K562 (cell line): Measurements from ENCODE around the gene ADPRHL1. TPM values are rescaled to one million over a fixed set of nuclear protein-coding genes. Genes with fewer than 3 reads are reported as not detected.

Experiments
- ARID1B ChIP-seq: fragments of 450-650 bp; IDR thresholded peaks from 2 replicates; pipeline ENCODE4 v1.6.1; 2016; ENCODE audit warnings: antibody characterized with exemption, mild to moderate bottlenecking, inconsistent platforms
- CBX3 ChIP-seq, 2 experiments: IDR thresholded peaks; 1 replicate in 1 of 2; 2 replicates in 1 of 2; pipeline ENCODE4 v1.6.1; 2012; ENCODE audit warnings: inconsistent platforms in 2 of 2, low read length in 2 of 2, borderline replicate concordance in 1 of 2, control low read depth in 1 of 2
- CSDE1 ChIP-seq, 2 experiments: fragments of 450-650 bp; IDR thresholded peaks; 2 replicates each; pipeline ENCODE4 v1.6.1; 2016; ENCODE audit warnings: mild to moderate bottlenecking in 1 of 2
- CTBP1 ChIP-seq: fragments of 450-650 bp; IDR thresholded peaks from 2 replicates; pipeline ENCODE4 v1.6.1; 2016; ENCODE audit warnings: borderline replicate concordance
- FOXA3 ChIP-seq, 2 experiments: fragments of 450-650 bp in 1 of 2; sonication (generic) in 1 of 2; formaldehyde crosslinking; IDR thresholded peaks in 1 of 2; conservative IDR thresholded peaks in 1 of 2; 2 replicates each; pipeline versions ENCODE4 v1.4.0 to v1.8.0; 2020 to 2022; ENCODE audit warnings: mild to moderate bottlenecking in 2 of 2, missing genetic modification reagents in 1 of 2
- GATAD2A ChIP-seq: fragments of 450-650 bp; IDR thresholded peaks from 2 replicates; pipeline ENCODE4 v1.6.1; 2017
- NCOA6 ChIP-seq: fragments of 450-650 bp; IDR thresholded peaks from 2 replicates; pipeline ENCODE4 v1.6.1; 2017; ENCODE audit warnings: mild to moderate bottlenecking
- NFIX ChIP-seq: fragments of 250-450 bp; sonication (Bioruptor Pico); IDR thresholded peaks from 2 replicates; pipeline ENCODE4 v1.4.0; 2020; ENCODE audit warnings: low read depth, mild to moderate bottlenecking, moderate library complexity
- NFXL1 ChIP-seq: fragments of 450-650 bp; formaldehyde crosslinking; IDR thresholded peaks from 2 replicates; pipeline ENCODE4 v1.4.0; 2021; ENCODE audit warnings: mild to moderate bottlenecking
- SMARCA5 ChIP-seq: fragments of 450-650 bp; IDR thresholded peaks from 2 replicates; pipeline ENCODE4 v1.6.1; 2016
- TAF1 ChIP-seq: IDR thresholded peaks from 2 replicates; pipeline ENCODE4 v1.6.1; 2011; ENCODE audit warnings: mild to moderate bottlenecking, low read length, moderate library complexity; ENCODE audit not compliant: insufficient read depth, control insufficient read depth, severe bottlenecking; ENCODE audit errors: extremely low read depth
- XRCC4 ChIP-seq: IDR thresholded peaks from one replicate; pipeline ENCODE4 v1.6.1; 2011; ENCODE audit not compliant: insufficient read depth, insufficient read length; ENCODE audit errors: extremely low read depth
- ZZZ3 ChIP-seq: fragments of 450-650 bp; IDR thresholded peaks from 2 replicates; pipeline ENCODE4 v1.6.1; 2016; ENCODE audit warnings: antibody characterized with exemption, mild to moderate bottlenecking, moderate library complexity
- polyA plus RNA-seq, 8 experiments: library from polyadenylated mRNA; depleted of rRNA in 4 of 8; stranded (reverse) in 5 of 8; unstranded in 3 of 8; fragments of >200 nt; fragmentation: Nextera tagmentation in 2 of 8; fragmentation: Illumina TruSeq in 1 of 8; extraction: Ambion mirVana in 2 of 8; extraction: Trizol in 1 of 8; gene quantifications; 2 replicates each; pipeline versions ENCODE4 v1.2.1 to v1.2.3, GENCODE V29; 2011 to 2014; ENCODE audit warnings: inconsistent platforms in 1 of 8, missing spikeins in 1 of 8
- total RNA-seq, 7 experiments: library from RNA; depleted of rRNA in 6 of 7; stranded (reverse); fragments of >200 nt in 6 of 7; fragmentation: Illumina TruSeq in 2 of 7; extraction: Trizol in 2 of 7; gene quantifications; 2 replicates each; pipeline versions ENCODE4 v1.2.1 to v1.2.3, GENCODE V29; 2011 to 2021; ENCODE audit warnings: low replicate concordance in 1 of 7
- TF ChIP-seq, protein P1 (sequence below): sonication (generic); formaldehyde crosslinking; IDR thresholded peaks from 2 replicates; pipeline ENCODE4 v1.9.0; 2022; ENCODE audit warnings: mild to moderate bottlenecking, missing genetic modification reagents
- TF ChIP-seq, protein P2 (sequence below): sonication (generic); formaldehyde crosslinking; IDR thresholded peaks from 2 replicates; pipeline ENCODE4 v1.8.0; 2022; ENCODE audit warnings: missing genetic modification reagents, mild to moderate bottlenecking, moderate library complexity, borderline replicate concordance
- TF ChIP-seq, protein P3 (sequence below): sonication (generic); IDR thresholded peaks from 2 replicates; pipeline ENCODE4 v1.6.1; 2016
- TF ChIP-seq, protein P4 (sequence below), 2 experiments: fragments of 450-650 bp; conservative IDR thresholded peaks; 2 replicates each; pipeline ENCODE4 v1.6.1; 2017; ENCODE audit warnings: mild to moderate bottlenecking in 2 of 2, moderate library complexity in 2 of 2
- TF ChIP-seq, protein P5 (sequence below): fragments of 250-450 bp; sonication (Bioruptor Pico); IDR thresholded peaks from 2 replicates; pipeline ENCODE4 v1.8.0; 2022; ENCODE audit warnings: inconsistent platforms, mild to moderate bottlenecking, moderate library complexity, borderline replicate concordance
- TF ChIP-seq, protein P6 (sequence below): fragments of 250-450 bp; sonication (Bioruptor Pico); IDR thresholded peaks from 2 replicates; pipeline ENCODE4 v1.8.0; 2021; ENCODE audit warnings: moderate library complexity, mild to moderate bottlenecking, inconsistent platforms
- TF ChIP-seq, protein P7 (sequence below): fragments of 250-450 bp; sonication (Bioruptor Pico); IDR thresholded peaks from 2 replicates; pipeline ENCODE4 v1.5.0; 2022; ENCODE audit warnings: mild to moderate bottlenecking

Gene ADPRHL1
- total and polyA plus RNA-seq, 9 of the 15 experiments (the other 6 are each of a cell fraction or from before 2014, with no cell fraction given): 0.06 to 0.76 (median 0.37) TPM; not detected in 1

DNA sequence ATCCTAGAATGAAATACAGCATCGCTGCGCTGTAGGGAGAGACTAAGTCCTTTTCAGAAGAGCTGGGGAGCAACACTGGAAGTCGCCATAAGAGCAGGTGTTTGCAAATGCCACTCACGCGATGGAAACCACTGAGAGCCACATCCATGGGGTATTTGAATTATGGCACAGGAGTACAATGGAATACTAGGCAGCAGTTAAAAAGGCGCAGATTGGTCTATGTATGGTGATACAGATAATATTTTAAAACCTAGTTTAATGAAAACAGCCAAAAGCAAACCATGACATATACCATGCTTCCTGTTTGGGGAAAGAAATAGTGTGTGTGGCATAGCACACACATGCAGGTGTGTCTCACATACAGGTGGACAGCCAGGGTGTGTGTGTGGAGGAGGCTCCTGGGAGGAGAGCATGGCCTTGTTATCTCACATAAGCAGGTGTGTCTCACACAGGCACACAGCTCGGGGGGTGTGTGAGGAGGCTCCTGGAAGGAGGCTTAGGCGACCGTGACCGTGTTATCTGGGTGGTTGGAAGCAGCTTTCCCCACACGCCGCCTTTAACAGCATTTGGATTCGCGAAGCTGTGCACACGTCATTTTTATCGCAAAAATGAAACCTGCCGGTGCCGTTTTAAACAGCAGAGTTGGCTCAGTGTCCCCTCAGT is 33.6 kb downstream of the ADPRHL1 start (continued):
- TF ChIP-seq CTBP1 (peak; percentile 67; the same call in 1 of the 2 replicates), GATAD2A (no peak), TAF1 (no peak), NFIX (no peak), ARID1B (peak; percentile 84), ZZZ3 (no peak), NCOA6 (no peak), FOXA3 (CRISPR knock-in tag; conservative IDR thresholded peaks at IDR 0.05 in 1 of 2, IDR thresholded peaks at IDR 0.05 in 1 of 2) (no peak), SMARCA5 (no peak), NFXL1 (CRISPR knock-in tag) (no peak), CSDE1 (IDR thresholded peaks at IDR 0.05) (no peak), CBX3 (IDR thresholded peaks at IDR 0.05; ENCODE audit: borderline replicate concordance in 1 of 2, low read length in 2 of 2) (no peak), XRCC4 (no peak)
- TF ChIP-seq, protein P1, sequence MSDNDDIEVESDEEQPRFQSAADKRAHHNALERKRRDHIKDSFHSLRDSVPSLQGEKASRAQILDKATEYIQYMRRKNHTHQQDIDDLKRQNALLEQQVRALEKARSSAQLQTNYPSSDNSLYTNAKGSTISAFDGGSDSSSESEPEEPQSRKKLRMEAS (CRISPR knock-in tag): peak; percentile 49; the same call in 1 of the 2 replicates
- TF ChIP-seq, protein P2, sequence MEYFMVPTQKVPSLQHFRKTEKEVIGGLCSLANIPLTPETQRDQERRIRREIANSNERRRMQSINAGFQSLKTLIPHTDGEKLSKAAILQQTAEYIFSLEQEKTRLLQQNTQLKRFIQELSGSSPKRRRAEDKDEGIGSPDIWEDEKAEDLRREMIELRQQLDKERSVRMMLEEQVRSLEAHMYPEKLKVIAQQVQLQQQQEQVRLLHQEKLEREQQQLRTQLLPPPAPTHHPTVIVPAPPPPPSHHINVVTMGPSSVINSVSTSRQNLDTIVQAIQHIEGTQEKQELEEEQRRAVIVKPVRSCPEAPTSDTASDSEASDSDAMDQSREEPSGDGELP (CRISPR knock-in tag): peak; percentile 40; the same call in 1 of the 2 replicates
- TF ChIP-seq, protein P3, sequence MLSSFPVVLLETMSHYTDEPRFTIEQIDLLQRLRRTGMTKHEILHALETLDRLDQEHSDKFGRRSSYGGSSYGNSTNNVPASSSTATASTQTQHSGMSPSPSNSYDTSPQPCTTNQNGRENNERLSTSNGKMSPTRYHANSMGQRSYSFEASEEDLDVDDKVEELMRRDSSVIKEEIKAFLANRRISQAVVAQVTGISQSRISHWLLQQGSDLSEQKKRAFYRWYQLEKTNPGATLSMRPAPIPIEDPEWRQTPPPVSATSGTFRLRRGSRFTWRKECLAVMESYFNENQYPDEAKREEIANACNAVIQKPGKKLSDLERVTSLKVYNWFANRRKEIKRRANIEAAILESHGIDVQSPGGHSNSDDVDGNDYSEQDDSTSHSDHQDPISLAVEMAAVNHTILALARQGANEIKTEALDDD: no peak
- TF ChIP-seq, protein P4, sequence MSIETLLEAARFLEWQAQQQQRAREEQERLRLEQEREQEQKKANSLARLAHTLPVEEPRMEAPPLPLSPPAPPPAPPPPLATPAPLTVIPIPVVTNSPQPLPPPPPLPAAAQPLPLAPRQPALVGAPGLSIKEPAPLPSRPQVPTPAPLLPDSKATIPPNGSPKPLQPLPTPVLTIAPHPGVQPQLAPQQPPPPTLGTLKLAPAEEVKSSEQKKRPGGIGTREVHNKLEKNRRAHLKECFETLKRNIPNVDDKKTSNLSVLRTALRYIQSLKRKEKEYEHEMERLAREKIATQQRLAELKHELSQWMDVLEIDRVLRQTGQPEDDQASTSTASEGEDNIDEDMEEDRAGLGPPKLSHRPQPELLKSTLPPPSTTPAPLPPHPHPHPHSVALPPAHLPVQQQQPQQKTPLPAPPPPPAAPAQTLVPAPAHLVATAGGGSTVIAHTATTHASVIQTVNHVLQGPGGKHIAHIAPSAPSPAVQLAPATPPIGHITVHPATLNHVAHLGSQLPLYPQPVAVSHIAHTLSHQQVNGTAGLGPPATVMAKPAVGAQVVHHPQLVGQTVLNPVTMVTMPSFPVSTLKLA (conservative IDR thresholded peaks at IDR 0.05): peak in 1 of 2 experiments; percentile 24; a peak in 1 of 4 replicates
- TF ChIP-seq, protein P5, sequence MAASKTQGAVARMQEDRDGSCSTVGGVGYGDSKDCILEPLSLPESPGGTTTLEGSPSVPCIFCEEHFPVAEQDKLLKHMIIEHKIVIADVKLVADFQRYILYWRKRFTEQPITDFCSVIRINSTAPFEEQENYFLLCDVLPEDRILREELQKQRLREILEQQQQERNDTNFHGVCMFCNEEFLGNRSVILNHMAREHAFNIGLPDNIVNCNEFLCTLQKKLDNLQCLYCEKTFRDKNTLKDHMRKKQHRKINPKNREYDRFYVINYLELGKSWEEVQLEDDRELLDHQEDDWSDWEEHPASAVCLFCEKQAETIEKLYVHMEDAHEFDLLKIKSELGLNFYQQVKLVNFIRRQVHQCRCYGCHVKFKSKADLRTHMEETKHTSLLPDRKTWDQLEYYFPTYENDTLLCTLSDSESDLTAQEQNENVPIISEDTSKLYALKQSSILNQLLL (CRISPR knock-in tag): no peak
- TF ChIP-seq, protein P6, sequence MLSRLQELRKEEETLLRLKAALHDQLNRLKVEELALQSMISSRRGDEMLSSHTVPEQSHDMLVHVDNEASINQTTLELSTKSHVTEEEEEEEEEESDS (CRISPR knock-in tag): no peak
- TF ChIP-seq, protein P7, sequence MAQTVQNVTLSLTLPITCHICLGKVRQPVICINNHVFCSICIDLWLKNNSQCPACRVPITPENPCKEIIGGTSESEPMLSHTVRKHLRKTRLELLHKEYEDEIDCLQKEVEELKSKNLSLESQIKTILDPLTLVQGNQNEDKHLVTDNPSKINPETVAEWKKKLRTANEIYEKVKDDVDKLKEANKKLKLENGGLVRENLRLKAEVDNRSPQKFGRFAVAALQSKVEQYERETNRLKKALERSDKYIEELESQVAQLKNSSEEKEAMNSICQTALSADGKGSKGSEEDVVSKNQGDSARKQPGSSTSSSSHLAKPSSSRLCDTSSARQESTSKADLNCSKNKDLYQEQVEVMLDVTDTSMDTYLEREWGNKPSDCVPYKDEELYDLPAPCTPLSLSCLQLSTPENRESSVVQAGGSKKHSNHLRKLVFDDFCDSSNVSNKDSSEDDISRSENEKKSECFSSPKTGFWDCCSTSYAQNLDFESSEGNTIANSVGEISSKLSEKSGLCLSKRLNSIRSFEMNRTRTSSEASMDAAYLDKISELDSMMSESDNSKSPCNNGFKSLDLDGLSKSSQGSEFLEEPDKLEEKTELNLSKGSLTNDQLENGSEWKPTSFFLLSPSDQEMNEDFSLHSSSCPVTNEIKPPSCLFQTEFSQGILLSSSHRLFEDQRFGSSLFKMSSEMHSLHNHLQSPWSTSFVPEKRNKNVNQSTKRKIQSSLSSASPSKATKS (CRISPR knock-in tag): no peak
